A673 (cell line): ENCODE results near the gene SRP68. TPM values are rescaled to one million over a fixed set of nuclear protein-coding genes. Genes with fewer than 3 reads are reported as not detected.

Experiments
- BruUV-seq: library from RNA; stranded (reverse); fragments of 400-500 nt; replicated peaks from 2 replicates; lab custom pipeline; 2021; lab: Mats Ljungman, UMichigan
- CTCF ChIA-PET: fragments of 300-600 bp; sonication (Branson Sonifier 250); formaldehyde crosslinking; loops from one replicate; lab custom pipeline; 2022; ENCODE audit warnings: antibody characterized with exemption; lab: Charles Lee
- POLR2A ChIA-PET: fragments of 300-600 bp; sonication (Branson Sonifier 250); formaldehyde crosslinking; loops from one replicate; lab custom pipeline; 2022; ENCODE audit warnings: antibody characterized with exemption; ENCODE audit not compliant: low non-redundant PET; lab: Charles Lee
- DNase-seq: peaks from one replicate; pipeline ENCODE4 v3.0.0-alpha.2; 2015; ENCODE audit warnings: low spot score
- H3K27ac ChIP-seq: fragments of 200-600 bp; sonication (generic); 2 replicates; pipeline ENCODE4 v1.5.1; 2016; ENCODE audit warnings: mixed run types, low read depth, mild to moderate bottlenecking, mixed read lengths, antibody characterized with exemption, low read length; ENCODE audit not compliant: poor library complexity, severe bottlenecking
- H3K27me3 ChIP-seq: fragments of 200-600 bp; sonication (generic); replicated peaks from 2 replicates; pipeline ENCODE4 v1.6.1; 2017; ENCODE audit warnings: mixed run types, low read depth, mild to moderate bottlenecking, mixed read lengths, antibody characterized with exemption, low read length; ENCODE audit not compliant: insufficient read depth, poor library complexity
- H3K36me3 ChIP-seq: fragments of 200-600 bp; sonication (generic); 2 replicates; pipeline ENCODE4 v1.6.1; 2016; ENCODE audit warnings: mixed run types, mild to moderate bottlenecking, mixed read lengths, antibody characterized with exemption, low read length; ENCODE audit not compliant: insufficient read depth, poor library complexity, severe bottlenecking
- H3K4me1 ChIP-seq: fragments of 200-600 bp; sonication (generic); 2 replicates; pipeline ENCODE4 v1.6.1; 2017; ENCODE audit warnings: mixed run types, mild to moderate bottlenecking, mixed read lengths, antibody characterized with exemption, low read length; ENCODE audit not compliant: insufficient read depth, poor library complexity, severe bottlenecking
- H3K4me3 ChIP-seq: fragments of 200-600 bp; sonication (generic); 2 replicates; pipeline ENCODE4 v1.5.1; 2016; ENCODE audit warnings: low read depth, mixed run types, mild to moderate bottlenecking, mixed read lengths, low read length; ENCODE audit not compliant: poor library complexity, severe bottlenecking
- H3K9me3 ChIP-seq: fragments of 200-600 bp; sonication (generic); 2 replicates; pipeline ENCODE4 v1.6.1; 2016; ENCODE audit warnings: mixed run types, low read depth, mild to moderate bottlenecking, mixed read lengths, antibody characterized with exemption, low read length; ENCODE audit not compliant: poor library complexity, severe bottlenecking
- CTCF ChIP-seq: fragments of 300-800, 200-600 bp; sonication (generic); conservative IDR thresholded peaks from 2 replicates; pipeline ENCODE4 v1.5.1; 2017; ENCODE audit warnings: low read depth, mild to moderate bottlenecking, antibody characterized with exemption, low read length, moderate library complexity, mixed read lengths
- EZH2 ChIP-seq: fragments of 200-600 bp; sonication (generic); IDR thresholded peaks from 2 replicates; pipeline ENCODE4 v1.6.1; 2017; ENCODE audit warnings: borderline replicate concordance, low read depth, mild to moderate bottlenecking, mixed read lengths, antibody characterized with exemption, low read length; ENCODE audit not compliant: poor library complexity, severe bottlenecking
- intact Hi-C: fragments of 100-400 bp; cut with micrococcal nuclease; formaldehyde crosslinking; loops from one replicate; pipeline ENCODE4 v1.10.0; 2022; ENCODE audit not compliant: unreplicated experiment
- total RNA-seq: library from RNA; stranded (reverse); gene quantifications from 2 replicates; pipeline ENCODE4 v1.2.3, GENCODE V29; 2021

The SRP68 gene
- total RNA-seq, 1 experiment from 2014 or later = 96.4 TPM

- no peak for DNase-seq
- no TSS peak for BruUV-seq
- no peaks in the 10 kb centered on the region for H3K9me3 ChIP-seq
- POLR2A ChIA-PET = no interaction called here
- H3K27ac ChIP-seq = no peak overlapping the region
- H3K4me3 ChIP-seq = no peak overlapping the region
- H3K4me1 ChIP-seq = peaks cover 10% of the 10 kb centered on the region
- CTCF ChIA-PET = no interaction called here
- no peak for TF ChIP-seq CTCF
- no peak for TF ChIP-seq EZH2
- no peaks in the 10 kb centered on the region for H3K27me3 ChIP-seq
- peaks cover 77% of the 10 kb centered on the region for H3K36me3 ChIP-seq
- intact Hi-C loops = no loop called here
Measured at GRCh38 chr17:76056882-76057281, 15.4 kb downstream of the SRP68 start.

DNA sequence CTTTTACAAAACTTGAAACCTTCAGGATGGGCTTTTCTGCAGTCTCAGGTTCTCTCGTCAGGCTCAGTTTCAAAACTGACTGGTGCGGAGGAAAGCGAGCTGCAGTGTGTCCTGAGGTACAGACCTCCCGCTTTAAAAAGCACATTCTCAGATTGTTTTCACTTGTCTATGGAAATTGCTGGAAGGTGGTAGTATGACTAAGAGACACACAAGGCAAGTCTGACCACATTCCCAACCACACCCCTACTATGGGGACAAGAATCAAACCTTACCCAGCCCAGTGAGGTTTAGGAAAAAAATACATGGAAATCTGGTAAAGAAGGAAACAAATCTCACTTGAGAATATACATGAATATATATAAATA, 18.2 kb downstream of the SRP68 start:
- no peak for DNase-seq
- TF ChIP-seq EZH2 (no peak), CTCF (no peak)
- H3K27me3 ChIP-seq = no peaks in the 10 kb centered on the region
- no peak overlapping the region for H3K4me3 ChIP-seq
- intact Hi-C loops = no loop called here
- H3K4me1 ChIP-seq = peaks cover 10% of the 10 kb centered on the region
- ChIA-PET CTCF (no interaction called here), POLR2A (no interaction called here)
- H3K9me3 ChIP-seq = no peaks in the 10 kb centered on the region
- H3K27ac ChIP-seq = peak overlapping the region; percentile 47
- no TSS peak for BruUV-seq
- H3K36me3 ChIP-seq = peaks cover 70% of the 10 kb centered on the region

DNA sequence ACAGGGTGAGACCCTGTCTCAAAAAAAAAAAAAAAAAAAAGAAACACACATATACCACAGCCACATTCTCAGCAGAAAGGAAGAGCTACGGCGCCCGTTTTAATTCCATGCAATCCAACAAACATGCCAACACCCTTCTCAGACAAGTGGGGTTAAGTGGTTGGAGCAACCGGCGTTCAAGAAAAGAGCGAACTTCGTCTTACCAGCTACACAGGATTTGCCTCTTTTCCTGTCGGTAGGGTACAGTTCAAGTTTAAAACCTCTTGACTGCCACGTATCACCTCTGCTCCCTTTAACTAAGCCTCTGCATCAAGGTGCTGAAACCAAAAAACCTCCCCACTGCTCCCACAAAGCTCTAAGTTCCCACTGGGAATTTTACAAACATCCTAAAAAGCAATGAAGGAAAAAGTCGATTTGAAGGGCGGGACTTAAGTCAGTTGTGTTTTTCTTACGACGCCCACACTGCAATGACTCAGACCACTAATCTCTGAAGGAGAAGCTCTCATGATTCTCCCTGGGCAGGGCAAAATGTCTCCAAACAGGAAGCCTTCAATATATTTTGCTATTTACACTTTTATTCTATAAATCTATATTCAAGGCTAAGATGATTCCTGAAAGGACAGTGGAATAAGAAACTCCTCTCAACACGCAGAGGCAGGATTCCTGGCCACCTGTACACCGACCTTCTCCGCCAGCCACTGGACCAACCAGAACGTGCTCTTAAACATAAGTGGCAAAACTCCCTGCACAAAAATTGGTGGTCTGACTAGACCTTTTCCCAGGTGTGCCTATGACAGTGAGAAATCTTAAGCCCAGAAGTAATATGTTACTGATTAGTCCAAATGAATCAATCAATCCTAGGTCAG, 18.8 kb downstream of the SRP68 start:
- TF ChIP-seq CTCF = no peak
- TF ChIP-seq EZH2 = no peak
- Histone ChIP-seq H3K4me3 (no peak overlapping the region), H3K27ac (peak overlapping the region; percentile 47), H3K36me3 (peaks cover 69% of the 10 kb centered on the region), H3K4me1 (peaks cover 10% of the 10 kb centered on the region), H3K9me3 (no peaks in the 10 kb centered on the region), H3K27me3 (no peaks in the 10 kb centered on the region)
- intact Hi-C loops = no loop called here
- DNase-seq = peak; percentile 75
- ChIA-PET POLR2A (interaction anchor here (0.6 kb wide), 1 partner anchor 337 kb away, joined by 5 read pairs; no protein-coding TSS in a partner anchor), CTCF (interaction anchor here (0.6 to 0.7 kb wide), 2 partner anchors 11 to 39 kb away, joined by 3 to 8 read pairs; no protein-coding TSS in a partner anchor)
- BruUV-seq = no TSS peak
